Measurements from ENCODE around the gene RUNX2. TPM values are rescaled to one million over a fixed set of nuclear protein-coding genes. Genes with fewer than 3 reads are reported as not detected.

The RUNX2 gene
- total RNA-seq, 1 donor from 2014 or later: 4.3 TPM

- no peak for DNase-seq (ENCODE audit: extremely low read depth, low read depth, low spot score)
Observed at GRCh38 chr6:45574014-45574461, 245.9 kb downstream of the RUNX2 start.

- no peak for DNase-seq (ENCODE audit: extremely low read depth, low read depth, low spot score)
Observed at GRCh38 chr6:45574885-45575284, 246.8 kb downstream of the RUNX2 start.

GRCh38 chr6:45576648-45577624 lies 248.8 kb downstream of the RUNX2 start:
- DNase-seq (ENCODE audit: extremely low read depth, low read depth, low spot score): no peak

GRCh38 chr6:45577836-45578504 lies 249.8 kb downstream of the RUNX2 start:
- peak; percentile 42 for DNase-seq (ENCODE audit: extremely low read depth, low read depth, low spot score)

- DNase-seq (ENCODE audit: extremely low read depth, low read depth, low spot score): no peak
Observed at GRCh38 chr6:45584127-45584526, 256.0 kb downstream of the RUNX2 start.

- no peak for DNase-seq (ENCODE audit: extremely low read depth, low read depth, low spot score)
Observed at GRCh38 chr6:45586216-45587171, 258.4 kb downstream of the RUNX2 start.

GRCh38 chr6:45587229-45588060 lies 259.3 kb downstream of the RUNX2 start:
- no peak for DNase-seq (ENCODE audit: extremely low read depth, low read depth, low spot score)

GRCh38 chr6:45589367-45589766 lies 261.2 kb downstream of the RUNX2 start:
- DNase-seq (ENCODE audit: extremely low read depth, low read depth, low spot score): no peak

- DNase-seq (ENCODE audit: extremely low read depth, low read depth, low spot score): peak; percentile 31
Observed at GRCh38 chr6:45590226-45590625, 262.1 kb downstream of the RUNX2 start.

- no peak for DNase-seq (ENCODE audit: extremely low read depth, low read depth, low spot score)
Observed at GRCh38 chr6:45590696-45591184, 262.6 kb downstream of the RUNX2 start.

GRCh38 chr6:45591306-45591705 lies 263.2 kb downstream of the RUNX2 start:
- DNase-seq (ENCODE audit: extremely low read depth, low read depth, low spot score): no peak

- DNase-seq (ENCODE audit: extremely low read depth, low read depth, low spot score): no peak
Observed at GRCh38 chr6:45591890-45592289, 263.8 kb downstream of the RUNX2 start.

- DNase-seq (ENCODE audit: extremely low read depth, low read depth, low spot score): no peak
Observed at GRCh38 chr6:45592991-45593390, 264.9 kb downstream of the RUNX2 start.

GRCh38 chr6:45595010-45595851 lies 267.1 kb downstream of the RUNX2 start:
- no peak for DNase-seq (ENCODE audit: extremely low read depth, low read depth, low spot score)

GRCh38 chr6:45597424-45597823 lies 269.3 kb downstream of the RUNX2 start:
- DNase-seq (ENCODE audit: extremely low read depth, low read depth, low spot score): no peak

GRCh38 chr6:45599053-45599452 lies 270.9 kb downstream of the RUNX2 start:
- DNase-seq (ENCODE audit: extremely low read depth, low read depth, low spot score): no peak

GRCh38 chr6:45605971-45606370 lies 277.8 kb downstream of the RUNX2 start:
- DNase-seq (ENCODE audit: extremely low read depth, low read depth, low spot score): no peak

- no peak for DNase-seq (ENCODE audit: extremely low read depth, low read depth, low spot score)
Observed at GRCh38 chr6:45606831-45607400, 278.8 kb downstream of the RUNX2 start.
